Suprapubic skin (tissue), 4 donors: Measurements from ENCODE around the gene IQCH. TPM values are rescaled to one million over a fixed set of nuclear protein-coding genes. Genes with fewer than 3 reads are reported as not detected.

Experiments
- DNase-seq, 2 donors: peaks; one replicate each; pipeline ENCODE4 v3.0.0-alpha.2; 2019; ENCODE audit warnings: low spot score in 2 of 2
- H3K27ac ChIP-seq: fragments of 200-600 bp; sonication (generic); one replicate; pipeline ENCODE4 v1.5.1; 2019
- H3K27me3 ChIP-seq: fragments of 200-600 bp; sonication (generic); one replicate; pipeline ENCODE4 v1.5.1; 2019
- H3K36me3 ChIP-seq: fragments of 200-600 bp; sonication (generic); one replicate; pipeline ENCODE4 v1.5.1; 2019
- H3K4me1 ChIP-seq: fragments of 200-600 bp; sonication (generic); one replicate; pipeline ENCODE4 v1.5.1; 2019
- H3K4me3 ChIP-seq: fragments of 200-600 bp; sonication (generic); one replicate; pipeline ENCODE4 v1.5.1; 2019; ENCODE audit warnings: mild to moderate bottlenecking
- H3K9me3 ChIP-seq: fragments of 200-600 bp; sonication (generic); one replicate; pipeline ENCODE4 v1.5.1; 2019
- EP300 ChIP-seq: sonication (generic); formaldehyde crosslinking; IDR thresholded peaks from one replicate; pipeline ENCODE4 v1.6.1; 2017; ENCODE audit warnings: antibody characterized with exemption
- POLR2A ChIP-seq, 2 donors: fragments of 450-650 bp; IDR thresholded peaks; one replicate each; pipeline ENCODE4 v1.6.1; 2017; ENCODE audit warnings: antibody characterized with exemption in 2 of 2, mild to moderate bottlenecking in 2 of 2, moderate library complexity in 2 of 2
- POLR2AphosphoS5 ChIP-seq, 3 donors: sonication (generic); formaldehyde crosslinking; IDR thresholded peaks; one replicate each; pipeline ENCODE4 v1.6.1; 2017; ENCODE audit warnings: antibody characterized with exemption in 3 of 3
- WGBS: methylation state at CpG from one replicate; pipeline ENCODE4 v1.1.5; 2018; 5-methylcytosine and 5-hydroxymethylcytosine counted together
- total RNA-seq, 4 donors: library from RNA; depleted of rRNA; stranded (reverse); fragments of >200 nt; gene quantifications; one replicate each; pipeline ENCODE4 v1.1.0, GENCODE V29; 2016
- TF ChIP-seq, protein P1 (sequence below), 2 donors: fragments of 200-600 bp in 1 of 2; fragments of 450-650 bp in 1 of 2; sonication (generic) in 1 of 2; IDR thresholded peaks; one replicate each; pipeline ENCODE4 v1.5.1; 2016 to 2019; ENCODE audit warnings: antibody characterized with exemption in 2 of 2, mild to moderate bottlenecking in 1 of 2, moderate library complexity in 1 of 2

IQCH gene
- 1 to 10 TPM; 1.4 to 3.1 (median 2.2) TPM for total RNA-seq

DNA sequence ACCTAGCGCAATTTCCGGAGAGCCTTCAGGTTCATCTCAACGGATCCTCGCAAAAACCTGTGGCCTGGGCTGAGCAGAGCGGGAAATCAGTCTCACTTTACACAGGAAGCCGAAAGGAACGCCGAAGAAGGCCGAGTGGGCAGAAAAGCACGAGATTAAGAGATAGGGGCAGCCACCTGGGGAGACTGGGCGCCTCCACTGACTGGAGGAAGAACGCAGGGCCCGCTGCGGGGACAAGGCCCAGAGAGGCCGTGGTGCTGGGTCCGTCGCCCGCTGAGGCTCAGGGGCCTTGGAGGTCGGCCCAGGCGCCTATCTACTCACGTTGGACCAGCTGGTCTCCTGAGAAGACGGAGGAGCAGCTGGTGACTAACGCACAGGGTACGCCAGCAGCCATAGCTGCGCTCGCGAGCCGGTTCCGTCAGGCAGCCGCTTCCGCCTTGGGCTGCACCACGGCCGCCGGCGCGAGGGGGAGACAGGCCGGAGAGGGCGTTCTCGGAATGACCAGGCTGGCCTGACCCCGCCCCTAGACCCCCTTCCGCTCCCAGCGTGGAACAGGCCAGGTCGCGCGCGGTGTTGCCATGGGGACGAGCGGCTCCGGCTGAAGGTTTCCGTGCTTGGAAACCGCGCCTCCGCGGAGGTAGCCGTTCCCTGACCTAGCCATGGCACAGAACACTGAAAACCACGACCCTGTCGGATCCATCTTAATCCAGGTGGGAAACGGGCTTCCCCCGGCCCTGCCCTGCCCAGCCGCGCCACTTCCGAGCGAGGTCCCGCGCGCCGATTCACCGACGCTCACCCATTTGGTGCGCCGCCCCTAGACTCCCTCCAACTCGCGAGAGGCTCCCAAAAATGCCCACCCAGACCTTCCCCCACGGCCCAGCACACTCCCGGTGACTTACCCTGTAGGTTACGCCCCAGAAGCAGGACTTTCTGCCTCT lies at the start of gene IQCH, which contains the start of gene AAGAB:
Gene IQCH, plus strand, starts transcription at position 549 of the 938 bp plus-strand sequence. Its CDS starts 111 bp downstream, at position 660.
Gene AAGAB, minus strand, starts transcription at position 424 of the 938 bp plus-strand sequence. Its CDS starts 30 bp downstream, at position 394.
- Histone ChIP-seq H3K4me3 (peak within 1 kb of the TSS; percentile 73), H3K9me3 (no peaks in the 10 kb centered on the region), H3K4me1 (peaks cover 23% of the 10 kb centered on the region), H3K27ac (peak within 1 kb of the TSS; percentile 90), H3K36me3 (no peaks in the 10 kb centered on the region), H3K27me3 (no peaks in the 10 kb centered on the region)
- peak; percentile 98 to 99 for DNase-seq
- no peak for TF ChIP-seq EP300
- TF ChIP-seq POLR2A (IDR thresholded peaks at IDR 0.05) = peak; percentile 16 to 46
- peak in 2 of 3 donors; percentile 96 for TF ChIP-seq POLR2AphosphoS5 (IDR thresholded peaks at IDR 0.05)
- TF ChIP-seq, protein P1, sequence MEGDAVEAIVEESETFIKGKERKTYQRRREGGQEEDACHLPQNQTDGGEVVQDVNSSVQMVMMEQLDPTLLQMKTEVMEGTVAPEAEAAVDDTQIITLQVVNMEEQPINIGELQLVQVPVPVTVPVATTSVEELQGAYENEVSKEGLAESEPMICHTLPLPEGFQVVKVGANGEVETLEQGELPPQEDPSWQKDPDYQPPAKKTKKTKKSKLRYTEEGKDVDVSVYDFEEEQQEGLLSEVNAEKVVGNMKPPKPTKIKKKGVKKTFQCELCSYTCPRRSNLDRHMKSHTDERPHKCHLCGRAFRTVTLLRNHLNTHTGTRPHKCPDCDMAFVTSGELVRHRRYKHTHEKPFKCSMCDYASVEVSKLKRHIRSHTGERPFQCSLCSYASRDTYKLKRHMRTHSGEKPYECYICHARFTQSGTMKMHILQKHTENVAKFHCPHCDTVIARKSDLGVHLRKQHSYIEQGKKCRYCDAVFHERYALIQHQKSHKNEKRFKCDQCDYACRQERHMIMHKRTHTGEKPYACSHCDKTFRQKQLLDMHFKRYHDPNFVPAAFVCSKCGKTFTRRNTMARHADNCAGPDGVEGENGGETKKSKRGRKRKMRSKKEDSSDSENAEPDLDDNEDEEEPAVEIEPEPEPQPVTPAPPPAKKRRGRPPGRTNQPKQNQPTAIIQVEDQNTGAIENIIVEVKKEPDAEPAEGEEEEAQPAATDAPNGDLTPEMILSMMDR (IDR thresholded peaks at IDR 0.05) = no peak
- under 1% methylated on average over 17 of the region's 76 CpGs for WGBS

DNA sequence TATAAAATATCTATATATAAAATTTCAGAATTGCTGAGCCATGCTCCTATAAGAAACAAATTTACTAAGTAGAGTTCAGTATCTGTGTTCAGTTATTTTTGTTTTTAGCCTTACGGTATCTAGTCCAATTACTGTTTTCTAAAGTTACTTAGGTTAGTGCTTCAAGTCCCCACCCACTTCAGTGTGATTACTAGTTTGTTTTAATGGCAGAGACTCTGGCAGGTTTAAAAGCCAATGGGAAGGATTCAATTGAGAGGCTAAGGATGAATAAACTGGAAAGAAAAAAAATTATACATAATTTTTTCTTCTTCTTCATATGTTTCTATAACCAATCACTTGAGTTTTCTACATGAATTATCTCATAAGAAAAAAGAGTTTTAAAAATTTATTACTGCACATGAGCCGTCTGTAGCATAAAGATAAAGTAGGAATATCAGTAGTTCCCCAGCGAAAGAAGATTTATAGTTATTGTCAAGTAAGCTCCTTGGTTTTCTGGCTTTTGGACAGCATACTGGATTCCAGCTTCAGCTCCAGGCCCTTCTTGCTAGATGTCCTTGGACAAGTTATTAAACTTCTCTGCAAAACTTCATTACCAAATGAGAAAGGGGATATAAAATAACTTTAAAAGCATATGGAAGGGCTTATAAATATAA lies 46.9 kb upstream of the IQCH start:
- Histone ChIP-seq H3K9me3 (no peaks in the 10 kb centered on the region), H3K27ac (no peak overlapping the region), H3K27me3 (no peaks in the 10 kb centered on the region), H3K4me1 (peaks cover 2% of the 10 kb centered on the region), H3K36me3 (peaks cover 26% of the 10 kb centered on the region), H3K4me3 (no peak overlapping the region)
- no peak for DNase-seq
- 99% methylated on average over 3 of the region's 3 CpGs for WGBS
- TF ChIP-seq, protein P1 (IDR thresholded peaks at IDR 0.05) = no peak
- TF ChIP-seq POLR2AphosphoS5 (IDR thresholded peaks at IDR 0.05) (no peak), POLR2A (IDR thresholded peaks at IDR 0.05) (no peak), EP300 (no peak)

DNA sequence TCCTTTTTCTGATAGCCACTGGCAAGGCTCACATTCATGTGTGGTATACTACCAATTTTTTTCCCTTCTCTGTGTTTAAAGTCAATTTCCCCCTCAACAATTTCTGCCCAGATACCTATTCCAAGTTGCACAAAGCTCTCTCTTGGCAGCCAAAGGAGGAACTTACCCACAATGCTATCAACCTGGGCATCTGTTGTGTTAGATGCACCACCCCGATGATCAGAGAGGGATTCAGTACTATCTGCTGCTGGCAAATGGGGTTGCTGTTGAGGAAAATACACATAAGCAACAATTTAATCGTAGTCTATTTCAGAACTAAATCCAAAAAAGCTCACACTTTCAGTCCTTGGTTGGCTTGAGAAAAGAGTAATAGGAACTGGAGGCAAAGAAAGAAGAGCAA lies 46.2 kb upstream of the IQCH start:
- Histone ChIP-seq H3K27ac (no peak overlapping the region), H3K9me3 (no peaks in the 10 kb centered on the region), H3K36me3 (peaks cover 26% of the 10 kb centered on the region), H3K4me3 (no peak overlapping the region), H3K4me1 (no peaks in the 10 kb centered on the region), H3K27me3 (no peaks in the 10 kb centered on the region)
- no peak for DNase-seq
- WGBS = 61% methylated on average over 2 of the region's 2 CpGs
- no peak for TF ChIP-seq POLR2A (IDR thresholded peaks at IDR 0.05)
- TF ChIP-seq, protein P1 (IDR thresholded peaks at IDR 0.05) = no peak
- TF ChIP-seq EP300 = no peak
- no peak for TF ChIP-seq POLR2AphosphoS5 (IDR thresholded peaks at IDR 0.05)

DNA sequence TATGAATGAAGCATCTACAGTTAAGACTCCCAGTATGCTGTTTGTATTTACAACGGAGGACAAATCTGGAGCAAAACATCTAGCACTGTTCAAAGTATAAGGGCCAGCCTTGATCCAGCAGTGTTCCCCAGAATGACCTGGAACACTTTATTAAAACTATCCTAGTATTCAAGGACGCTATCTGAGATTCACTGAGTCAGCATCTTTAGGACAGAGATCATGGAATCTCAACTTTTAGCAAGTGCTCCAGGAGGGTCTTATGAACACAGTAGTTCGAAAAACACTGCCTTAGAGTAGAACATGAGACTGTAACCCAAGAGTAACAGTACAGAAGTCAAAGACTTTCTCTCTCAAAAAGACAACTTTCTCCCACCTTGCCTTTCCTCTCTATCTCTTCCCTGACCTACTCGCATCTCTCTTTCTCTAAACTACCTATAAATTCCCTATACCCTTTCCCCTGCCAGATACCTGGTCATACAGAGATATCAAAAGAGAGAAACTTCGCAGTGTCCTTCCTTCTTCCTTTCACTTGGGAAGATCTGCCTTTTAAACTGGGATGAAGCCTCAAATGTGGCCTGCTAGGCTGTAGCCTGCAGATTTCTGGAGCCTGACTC lies 43.9 kb upstream of the IQCH start:
- peaks cover 17% of the 10 kb centered on the region for H3K36me3 ChIP-seq
- H3K27ac ChIP-seq = no peak overlapping the region
- WGBS = 91% methylated on average over 5 of the region's 5 CpGs
- no peak for DNase-seq
- no peaks in the 10 kb centered on the region for H3K4me1 ChIP-seq
- no peak for TF ChIP-seq EP300
- no peak for TF ChIP-seq POLR2A (IDR thresholded peaks at IDR 0.05)
- no peak for TF ChIP-seq POLR2AphosphoS5 (IDR thresholded peaks at IDR 0.05)
- TF ChIP-seq, protein P1 (IDR thresholded peaks at IDR 0.05) = no peak
- no peaks in the 10 kb centered on the region for H3K27me3 ChIP-seq
- H3K4me3 ChIP-seq = no peak overlapping the region
- H3K9me3 ChIP-seq = no peaks in the 10 kb centered on the region
